Activated CD4-positive, alpha-beta T cell treated with anti-CD3 and anti-CD28 coated beads, Interleukin-2, amount 50 U/mL, for 16 hours (primary cell): ENCODE measurements around the gene B4GALNT1.
"Not testable (repeated sequence)": the region's sequence is repeated elsewhere in the genome, so short reads cannot be mapped to it uniquely, and the experiment has no call there.

Experiments used
- DNase-seq: peaks from one replicate; pipeline ENCODE4 v3.0.0-alpha.2; 2020

The B4GALNT1 gene

DNA sequence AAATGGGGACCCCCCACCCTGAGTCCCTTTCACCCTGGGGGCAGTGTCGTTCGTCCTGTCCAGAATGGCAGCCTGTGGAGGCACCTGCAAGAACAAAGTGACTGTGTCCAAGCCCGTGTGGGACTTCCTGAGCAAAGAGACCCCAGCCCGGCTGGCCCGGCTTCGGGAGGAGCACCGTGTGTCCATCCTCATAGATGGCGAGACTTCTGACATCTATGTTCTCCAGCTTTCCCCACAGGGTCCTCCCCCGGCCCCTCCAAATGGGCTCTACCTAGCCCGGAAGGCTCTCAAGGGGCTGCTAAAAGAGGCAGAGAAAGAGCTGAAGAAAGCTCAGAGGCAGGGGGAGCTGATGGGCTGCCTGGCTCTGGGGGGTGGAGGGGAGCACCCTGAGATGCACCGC, 26.2 kb downstream of the B4GALNT1 start:
- DNase-seq, result no peak

DNA sequence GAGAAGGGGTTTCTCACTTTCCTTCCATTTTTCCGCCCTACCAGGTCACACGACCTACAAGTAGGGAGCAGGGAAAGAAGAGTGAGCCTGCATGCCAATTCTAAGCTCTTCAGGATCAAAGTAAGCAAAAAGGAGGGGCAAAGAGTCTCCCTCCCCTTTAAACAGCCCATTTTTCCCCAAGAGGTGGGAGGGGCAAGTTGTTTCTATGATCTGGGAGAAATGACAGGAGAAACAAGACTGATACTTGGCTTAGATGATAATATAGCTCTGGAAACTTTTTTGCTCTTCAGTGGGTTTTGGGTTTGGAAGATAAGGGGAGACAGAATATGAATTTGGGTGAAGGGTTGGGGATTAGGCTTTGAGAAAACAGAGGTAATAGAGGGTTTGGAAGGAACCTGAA, 26.6 kb downstream of the B4GALNT1 start:
- DNase-seq, result no peak

DNA sequence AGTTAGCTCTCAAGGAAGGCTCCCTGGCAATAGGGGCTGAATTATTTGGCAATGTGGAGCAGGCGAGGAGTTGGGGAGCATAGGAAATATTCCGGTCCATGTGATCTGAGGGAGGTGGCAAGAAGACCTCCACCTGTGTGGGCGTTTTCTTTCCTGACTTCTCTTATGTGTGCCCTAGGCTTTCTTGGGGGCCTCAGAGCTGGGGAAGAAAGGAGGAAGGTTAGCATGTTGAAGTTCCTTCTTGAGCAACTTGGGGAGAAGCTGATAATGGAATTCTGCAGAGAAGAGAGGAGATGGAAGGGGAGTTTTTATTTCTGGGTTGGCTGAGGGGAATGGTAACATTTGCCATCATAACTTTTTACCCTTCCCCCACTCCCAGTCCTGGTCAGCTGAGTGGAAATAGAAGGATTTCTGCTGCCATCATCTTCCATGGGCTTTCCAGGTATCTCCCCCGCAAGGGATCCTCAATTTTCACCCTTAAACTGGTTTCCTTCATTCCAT, 27.1 kb downstream of the B4GALNT1 start:
- no peak for DNase-seq

DNA sequence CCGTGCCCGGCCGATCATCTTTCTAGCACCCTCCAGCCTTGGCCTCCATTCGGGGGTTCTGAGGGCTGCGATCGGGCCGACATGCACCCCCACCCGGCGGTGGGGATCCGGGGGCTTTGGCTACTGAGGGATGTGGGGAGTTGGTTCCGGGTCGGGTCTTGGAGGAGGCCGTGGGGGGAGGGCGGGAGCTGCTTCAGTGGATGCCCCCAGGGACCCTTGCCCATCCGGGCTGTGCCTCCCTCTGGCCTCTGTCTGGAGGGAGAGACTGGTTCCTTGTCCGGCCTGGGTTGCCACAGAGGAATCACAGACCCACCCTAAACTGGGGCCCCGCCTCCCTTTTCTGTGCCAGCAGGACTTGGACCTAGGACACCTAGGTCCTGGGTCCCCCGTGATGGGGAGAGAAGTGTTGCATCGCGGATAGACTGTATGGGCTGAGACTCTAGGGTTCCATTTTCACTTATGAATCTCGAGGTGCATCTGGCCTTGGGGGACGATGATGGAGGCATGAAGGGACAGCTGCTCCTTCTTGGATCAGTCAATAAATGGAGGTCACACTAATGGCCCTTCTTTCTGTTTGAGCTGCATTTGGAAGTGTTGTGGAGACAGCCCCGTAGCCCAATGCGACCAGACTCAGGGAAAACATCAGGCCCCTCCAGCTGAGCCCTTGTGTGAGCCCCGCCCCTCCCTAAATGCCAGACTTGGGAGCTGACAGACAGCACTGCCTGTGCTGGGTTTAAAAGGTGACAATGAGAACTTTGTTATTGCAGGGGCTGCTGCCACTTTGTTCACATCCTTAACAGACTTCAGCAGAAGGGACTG, 27.8 kb downstream of the B4GALNT1 start:
- DNase-seq, result no peak

DNA sequence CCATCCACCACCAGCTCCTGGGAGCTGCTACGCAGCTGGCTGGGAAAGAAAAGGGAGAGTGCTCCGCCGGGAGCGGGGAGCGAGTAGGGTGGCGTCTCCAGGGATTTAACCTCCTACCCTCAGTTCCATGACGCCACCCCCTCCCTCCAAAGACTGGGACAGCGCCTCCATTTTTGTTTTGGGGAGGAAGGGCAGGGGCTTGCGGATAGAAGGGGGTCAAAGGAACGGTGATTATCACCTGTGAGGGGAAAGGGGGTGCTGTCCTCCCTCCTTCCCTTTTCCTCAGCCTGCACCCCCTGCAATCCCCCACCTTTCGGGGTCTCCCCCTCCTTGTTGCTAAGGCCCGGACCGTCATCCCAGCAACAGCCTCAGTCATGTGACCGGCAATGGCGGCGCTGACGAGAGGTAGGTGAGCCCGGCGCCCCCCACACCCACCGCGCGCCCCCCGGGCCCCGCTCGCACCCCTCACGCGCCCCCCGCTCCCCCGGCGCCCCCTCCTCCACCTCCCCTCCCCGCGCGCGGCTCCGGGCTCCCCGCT, 28.5 kb downstream of the B4GALNT1 start, which contains the start of gene DTX3:
Gene DTX3, plus strand, starts transcription at position 371 of the 538 bp plus-strand sequence. CDS start 1,694 bp downstream, outside the sequence.
- peak; percentile 33 for DNase-seq

- no peak for DNase-seq
Measured at GRCh38 chr12:57603815-57604453, 29.1 kb downstream of the B4GALNT1 start.

DNA sequence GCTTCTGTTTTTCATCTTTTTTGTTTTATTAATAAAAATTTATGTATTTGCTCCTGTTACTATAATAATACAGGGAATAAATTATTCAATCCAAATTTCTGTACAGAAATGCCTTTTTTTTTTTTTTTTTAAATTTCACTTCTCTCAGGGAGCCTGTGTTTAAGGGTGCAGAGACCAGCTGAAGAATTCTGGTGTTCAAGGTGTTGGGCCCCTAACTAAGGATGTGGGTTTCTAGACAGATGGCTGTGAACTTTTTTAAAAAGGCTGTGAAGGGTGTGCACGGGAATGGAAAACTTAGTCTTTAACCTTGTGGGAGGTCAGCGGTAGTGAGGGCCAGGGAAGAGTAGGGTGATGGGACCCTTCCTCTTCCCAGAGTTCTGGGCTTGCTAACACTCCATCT, 29.7 kb downstream of the B4GALNT1 start:
- DNase-seq, result no peak

GRCh38 chr12:57602544-57602943, 30.5 kb downstream of the B4GALNT1 start:
- DNase-seq, result no peak

DNA sequence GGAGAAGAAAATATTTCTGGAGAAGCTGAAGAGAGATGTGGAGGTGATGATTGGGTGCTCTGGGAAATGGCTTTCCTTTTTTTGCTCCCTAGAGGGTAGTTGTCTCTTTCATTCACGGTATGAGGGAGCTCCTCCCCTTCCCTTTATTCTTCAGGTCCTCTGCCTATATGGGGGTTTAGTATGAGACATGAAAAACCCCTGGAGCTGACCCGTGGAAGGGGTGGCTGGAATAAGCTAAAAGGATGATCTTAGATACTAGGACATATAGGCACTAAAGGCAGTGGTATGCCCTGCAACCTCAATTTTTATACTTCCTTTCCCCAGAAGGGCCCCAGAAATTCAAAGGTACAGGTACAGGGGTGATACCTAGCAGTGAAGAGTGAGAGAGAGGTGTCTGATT, 32.6 kb downstream of the B4GALNT1 start:
- DNase-seq, result no peak

DNA sequence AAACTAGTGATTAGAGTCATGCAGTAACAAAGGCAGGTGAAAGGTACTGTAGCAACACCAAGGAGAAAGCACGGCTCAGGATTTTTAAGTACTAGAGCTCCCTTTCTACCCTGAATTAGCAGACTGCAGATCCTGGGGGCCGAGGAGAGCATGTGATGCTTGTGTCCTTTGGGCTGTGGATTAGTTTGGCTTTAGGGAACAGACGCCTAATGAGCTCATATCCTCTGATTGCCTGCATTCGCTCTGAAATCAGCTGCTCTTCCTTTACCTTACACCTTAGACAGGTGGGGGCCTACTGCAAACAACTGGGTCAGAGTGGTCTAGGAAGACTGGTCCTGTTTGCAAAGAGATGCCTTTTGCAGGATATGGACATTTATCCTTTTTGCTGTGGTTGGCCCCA, 39.8 kb downstream of the B4GALNT1 start:
- DNase-seq, result no peak

DNA sequence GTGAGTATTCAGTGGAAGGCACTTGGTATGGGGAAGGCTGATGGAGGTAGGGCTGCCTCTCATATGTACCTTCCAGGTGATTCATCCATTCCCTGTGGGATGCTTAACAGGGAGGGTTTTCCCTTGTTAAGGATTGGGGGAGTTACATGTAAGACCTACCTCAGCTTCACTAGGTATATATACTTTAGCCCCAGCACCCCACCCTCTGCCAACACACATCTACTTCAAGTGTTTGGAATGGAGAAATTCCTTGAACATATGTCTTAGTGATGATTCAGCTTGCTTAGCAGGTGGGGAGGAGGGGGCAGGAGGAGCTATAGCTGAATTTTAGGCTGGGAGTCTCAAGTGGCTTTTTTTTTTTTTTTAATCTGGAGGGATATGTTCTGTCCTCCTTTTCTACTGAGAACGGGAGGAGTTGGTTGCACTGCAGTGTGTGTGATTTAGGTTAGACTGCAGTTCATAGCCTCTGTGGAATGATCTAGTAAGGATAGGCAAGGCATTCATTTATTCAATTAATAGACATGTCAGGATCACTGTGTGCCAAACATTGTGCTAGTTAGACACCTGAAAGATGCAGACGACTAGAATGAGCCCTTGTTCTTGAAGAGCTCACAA, 40.3 kb downstream of the B4GALNT1 start:
- DNase-seq, result no peak

GRCh38 chr12:57591782-57592325, 41.1 kb downstream of the B4GALNT1 start:
- no peak for DNase-seq

GRCh38 chr12:57590864-57591781, 41.9 kb downstream of the B4GALNT1 start, which contains the start of gene PIP4K2C:
PIP4K2C (plus strand) TSS chr12:57591192; CDS start chr12:57591290, 98 bp downstream.
- peak; percentile 86 for DNase-seq

GRCh38 chr12:57590479-57590863, 42.5 kb downstream of the B4GALNT1 start:
- no peak for DNase-seq

GRCh38 chr12:57588951-57589610, 43.9 kb downstream of the B4GALNT1 start:
- DNase-seq, result not testable (repeated sequence)

DNA sequence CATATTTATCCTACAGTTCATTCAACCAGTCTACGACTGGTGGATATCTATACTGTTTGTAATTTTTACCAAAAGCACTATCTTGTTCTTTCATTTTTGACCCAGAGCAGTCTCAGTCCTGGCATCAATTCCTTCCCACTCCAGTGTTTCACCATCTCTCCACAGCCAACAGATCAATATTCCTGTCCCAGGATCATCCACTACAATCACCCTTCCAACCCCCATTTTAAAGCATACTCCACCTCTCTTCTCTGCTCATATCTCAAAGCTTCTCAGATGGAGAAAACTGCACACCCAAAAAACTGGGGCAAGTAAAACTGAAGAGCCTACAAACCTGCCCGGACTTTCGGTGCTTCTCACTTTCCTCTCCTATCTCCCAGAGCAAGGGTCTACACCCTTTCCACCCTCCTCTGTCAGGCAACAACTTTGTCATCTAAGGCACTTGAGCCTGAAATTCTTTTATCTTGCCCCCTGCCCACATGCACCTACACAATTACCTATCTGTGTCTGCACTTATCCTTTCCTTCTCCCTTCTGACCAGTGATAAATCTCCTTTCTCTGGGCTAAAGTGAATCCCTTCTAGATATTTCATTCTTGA, 46.1 kb downstream of the B4GALNT1 start:
- no peak for DNase-seq

DNA sequence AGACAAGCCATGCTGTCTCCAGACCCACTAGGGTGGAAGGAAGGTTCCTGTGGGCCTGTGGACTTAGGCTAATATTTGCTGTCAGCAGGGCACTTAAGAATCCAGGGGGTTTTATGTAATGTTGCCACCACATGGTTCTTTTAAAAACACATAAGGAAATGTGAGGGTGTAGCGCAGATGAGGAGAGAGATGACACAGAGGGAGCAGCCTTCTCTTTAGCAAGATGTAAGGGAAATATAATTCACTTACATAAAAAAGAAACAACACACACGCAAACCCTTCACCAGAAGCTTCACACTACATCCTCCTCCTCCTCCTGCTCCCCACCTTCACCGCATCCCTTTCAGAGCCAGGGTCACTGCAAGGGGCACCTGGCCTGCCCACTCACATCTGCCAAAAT, 46.9 kb downstream of the B4GALNT1 start:
- no peak for DNase-seq

GRCh38 chr12:57585156-57585555, 47.8 kb downstream of the B4GALNT1 start:
- DNase-seq, result no peak

DNA sequence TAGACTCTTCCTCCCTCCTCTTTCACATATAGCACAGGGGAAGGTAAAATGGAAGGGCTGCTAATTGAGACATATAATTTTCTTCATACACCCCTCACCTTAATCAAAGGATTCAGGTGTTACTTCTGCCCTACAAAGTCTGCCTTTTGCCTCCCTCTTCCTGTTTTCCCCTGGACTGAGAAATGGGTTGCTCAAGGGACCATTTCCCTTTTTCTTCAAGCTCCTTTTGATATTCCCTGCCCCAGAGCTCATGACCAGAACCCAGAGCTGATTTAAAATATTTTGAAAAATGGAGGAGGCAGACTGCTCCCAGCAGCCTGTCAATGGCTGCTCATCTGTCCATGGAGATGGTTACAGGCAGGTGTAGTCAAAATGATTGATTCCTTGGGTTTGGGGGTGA, 48.3 kb downstream of the B4GALNT1 start:
- no peak for DNase-seq

GRCh38 chr12:57584050-57584449, 49.0 kb downstream of the B4GALNT1 start:
- DNase-seq, result no peak
